ENCODE data around the gene PLXNA4.

DNA sequence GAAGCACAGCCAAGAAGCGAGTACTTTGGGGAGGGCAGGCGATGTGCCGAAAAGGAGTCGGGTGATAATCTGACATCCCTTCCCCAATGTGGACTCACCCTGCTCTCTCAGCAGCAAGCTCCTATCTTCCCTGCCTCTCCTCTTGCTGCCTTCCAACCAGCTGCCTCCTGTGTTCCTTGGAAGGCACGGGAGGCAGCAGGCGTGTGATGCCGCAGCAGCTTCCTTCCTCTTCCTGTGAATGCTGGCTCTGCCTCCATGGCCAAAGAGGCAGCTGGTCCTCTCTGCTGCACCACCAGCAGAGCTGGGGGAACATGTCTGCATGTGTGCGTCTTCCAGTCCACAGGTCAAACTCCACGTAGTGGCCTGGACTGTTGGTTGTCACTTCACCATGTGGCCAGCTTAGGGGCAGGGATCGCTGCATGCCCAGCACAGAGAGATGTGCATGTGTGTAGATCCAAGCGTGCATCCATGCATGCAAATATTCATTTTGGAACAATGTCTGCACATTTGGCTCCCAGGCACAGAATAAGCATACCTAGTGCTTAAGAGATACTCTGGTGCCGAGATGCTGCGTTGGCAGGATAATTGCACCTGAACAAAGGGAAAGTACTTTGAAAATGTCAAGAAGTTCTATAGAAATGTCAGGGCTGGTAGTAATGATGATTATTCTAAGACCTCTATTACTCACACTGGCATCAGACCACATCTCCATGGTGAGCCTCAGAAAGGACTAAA lies 499.8 kb downstream of the PLXNA4 start:
- TF ChIP-seq, protein P1, sequence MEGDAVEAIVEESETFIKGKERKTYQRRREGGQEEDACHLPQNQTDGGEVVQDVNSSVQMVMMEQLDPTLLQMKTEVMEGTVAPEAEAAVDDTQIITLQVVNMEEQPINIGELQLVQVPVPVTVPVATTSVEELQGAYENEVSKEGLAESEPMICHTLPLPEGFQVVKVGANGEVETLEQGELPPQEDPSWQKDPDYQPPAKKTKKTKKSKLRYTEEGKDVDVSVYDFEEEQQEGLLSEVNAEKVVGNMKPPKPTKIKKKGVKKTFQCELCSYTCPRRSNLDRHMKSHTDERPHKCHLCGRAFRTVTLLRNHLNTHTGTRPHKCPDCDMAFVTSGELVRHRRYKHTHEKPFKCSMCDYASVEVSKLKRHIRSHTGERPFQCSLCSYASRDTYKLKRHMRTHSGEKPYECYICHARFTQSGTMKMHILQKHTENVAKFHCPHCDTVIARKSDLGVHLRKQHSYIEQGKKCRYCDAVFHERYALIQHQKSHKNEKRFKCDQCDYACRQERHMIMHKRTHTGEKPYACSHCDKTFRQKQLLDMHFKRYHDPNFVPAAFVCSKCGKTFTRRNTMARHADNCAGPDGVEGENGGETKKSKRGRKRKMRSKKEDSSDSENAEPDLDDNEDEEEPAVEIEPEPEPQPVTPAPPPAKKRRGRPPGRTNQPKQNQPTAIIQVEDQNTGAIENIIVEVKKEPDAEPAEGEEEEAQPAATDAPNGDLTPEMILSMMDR (IDR thresholded peaks at IDR 0.05; ENCODE audit: low read depth, low read length), result no peak
- TF ChIP-seq POLR2A (IDR thresholded peaks at IDR 0.05; ENCODE audit: extremely low read depth, insufficient read length), result no peak
